Duodenal mucosa (tissue), 2 donors: ENCODE measurements around the gene GNPDA1.
A peak's percentile ranks its signal among the peaks of the same experiment; 100 is the strongest.
"Not testable (repeated sequence)": the region's sequence is repeated elsewhere in the genome, so short reads cannot be mapped to it uniquely, and the experiment has no call there.

Source experiments
- H3K27ac ChIP-seq: one replicate; pipeline ENCODE4 v1.7.0; 2013; ENCODE audit warnings: low read depth, low read length
- H3K27me3 ChIP-seq, 2 donors: one replicate each; pipeline ENCODE4 v1.7.0; 2013; ENCODE audit warnings: low read length in 2 of 2, control low read depth in 1 of 2; ENCODE audit not compliant: insufficient read depth in 2 of 2, control insufficient read depth in 1 of 2
- H3K36me3 ChIP-seq, 2 donors: one replicate each; pipeline ENCODE4 v1.7.0; 2013; ENCODE audit warnings: low read length in 2 of 2, control low read depth in 1 of 2; ENCODE audit not compliant: insufficient read depth in 2 of 2, control insufficient read depth in 1 of 2
- H3K4me1 ChIP-seq, 2 donors: one replicate each; pipeline ENCODE4 v1.7.0; 2013; ENCODE audit warnings: low read length in 2 of 2, control low read depth in 1 of 2; ENCODE audit not compliant: insufficient read depth in 2 of 2, control insufficient read depth in 1 of 2
- H3K4me3 ChIP-seq, 2 donors: one replicate each; pipeline ENCODE4 v1.7.0; 2013; ENCODE audit warnings: low read length in 2 of 2, low read depth in 1 of 2
- H3K9ac ChIP-seq, 2 donors: one replicate each; pipeline ENCODE4 v1.7.0; 2013; ENCODE audit warnings: low read length in 2 of 2, low read depth in 1 of 2
- H3K9me3 ChIP-seq, 2 donors: one replicate each; pipeline ENCODE4 v1.7.0; 2013; ENCODE audit warnings: low read length in 2 of 2, control low read depth in 1 of 2; ENCODE audit not compliant: control insufficient read depth in 1 of 2

The GNPDA1 gene

GRCh38 chr5:142040285-142040684, 27.5 kb upstream of the GNPDA1 start:
- no peaks in the 10 kb centered on the region for H3K9me3 ChIP-seq
- H3K4me3 ChIP-seq: no peak overlapping the region
- no peak overlapping the region for H3K9ac ChIP-seq
- H3K4me1 ChIP-seq: no peaks in the 10 kb centered on the region
- H3K36me3 ChIP-seq: no peaks in the 10 kb centered on the region
- H3K27me3 ChIP-seq: no peaks in the 10 kb centered on the region
- no peak overlapping the region for H3K27ac ChIP-seq

- no peak overlapping the region for H3K27ac ChIP-seq
- no peak overlapping the region for H3K9ac ChIP-seq
- H3K27me3 ChIP-seq: no peaks in the 10 kb centered on the region
- no peaks in the 10 kb centered on the region for H3K4me1 ChIP-seq
- H3K36me3 ChIP-seq: no peaks in the 10 kb centered on the region
- no peaks in the 10 kb centered on the region for H3K9me3 ChIP-seq
- no peak overlapping the region for H3K4me3 ChIP-seq
Measured at GRCh38 chr5:142038735-142039134, 25.9 kb upstream of the GNPDA1 start.

- H3K4me3 ChIP-seq, H3K9ac ChIP-seq, H3K9me3 ChIP-seq, H3K4me1 ChIP-seq, H3K36me3 ChIP-seq, H3K27ac ChIP-seq, H3K27me3 ChIP-seq: not testable (repeated sequence)
Measured at GRCh38 chr5:142037599-142037998, 24.8 kb upstream of the GNPDA1 start.

- Histone ChIP-seq H3K27ac (no peak overlapping the region), H3K36me3 (no peaks in the 10 kb centered on the region), H3K27me3 (no peaks in the 10 kb centered on the region), H3K4me1 (no peaks in the 10 kb centered on the region), H3K9ac (no peak overlapping the region), H3K9me3 (no peaks in the 10 kb centered on the region), H3K4me3 (no peak overlapping the region)
Measured at GRCh38 chr5:142036918-142037317, 24.1 kb upstream of the GNPDA1 start.

- Histone ChIP-seq H3K9ac (no peak overlapping the region), H3K27me3 (no peaks in the 10 kb centered on the region), H3K4me1 (no peaks in the 10 kb centered on the region), H3K36me3 (no peaks in the 10 kb centered on the region), H3K4me3 (no peak overlapping the region), H3K9me3 (no peaks in the 10 kb centered on the region), H3K27ac (no peak overlapping the region)
Measured at GRCh38 chr5:142034994-142035393, 22.2 kb upstream of the GNPDA1 start.

GRCh38 chr5:142033632-142034567, 21.1 kb upstream of the GNPDA1 start:
- not testable (repeated sequence) for H3K4me3 ChIP-seq, H3K27ac ChIP-seq, H3K9me3 ChIP-seq, H3K9ac ChIP-seq, H3K36me3 ChIP-seq, H3K4me1 ChIP-seq, H3K27me3 ChIP-seq

- H3K27me3 ChIP-seq: no peaks in the 10 kb centered on the region
- H3K4me3 ChIP-seq: no peak overlapping the region
- H3K36me3 ChIP-seq: no peaks in the 10 kb centered on the region
- no peak overlapping the region for H3K27ac ChIP-seq
- no peaks in the 10 kb centered on the region for H3K9me3 ChIP-seq
- no peaks in the 10 kb centered on the region for H3K4me1 ChIP-seq
- H3K9ac ChIP-seq: no peak overlapping the region
Measured at GRCh38 chr5:142032747-142033631, 20.2 kb upstream of the GNPDA1 start.

GRCh38 chr5:142032150-142032549, 19.3 kb upstream of the GNPDA1 start:
- H3K27me3 ChIP-seq: no peaks in the 10 kb centered on the region
- no peaks in the 10 kb centered on the region for H3K9me3 ChIP-seq
- no peak overlapping the region for H3K27ac ChIP-seq
- H3K4me3 ChIP-seq: no peak overlapping the region
- no peaks in the 10 kb centered on the region for H3K4me1 ChIP-seq
- no peak overlapping the region for H3K9ac ChIP-seq
- no peaks in the 10 kb centered on the region for H3K36me3 ChIP-seq

- peak overlapping the region in 1 of 2 donors; percentile 57 for H3K9ac ChIP-seq
Measured at GRCh38 chr5:142025637-142026036, 12.8 kb upstream of the GNPDA1 start.

GRCh38 chr5:142024771-142025304, 12.0 kb upstream of the GNPDA1 start:
- peaks cover 5 to 6% of the 10 kb centered on the region in 2 donors for H3K4me1 ChIP-seq
- peak overlapping the region; percentile 57 to 79 for H3K9ac ChIP-seq
- no peaks in the 10 kb centered on the region for H3K27me3 ChIP-seq
- no peaks in the 10 kb centered on the region for H3K36me3 ChIP-seq
- H3K4me3 ChIP-seq: peak overlapping the region; percentile 83 to 84
- peak overlapping the region; percentile 67 for H3K27ac ChIP-seq
- peaks cover 0 to 4% of the 10 kb centered on the region in 2 donors for H3K9me3 ChIP-seq

More at GRCh38 chr5:142025637-142026036, 12.8 kb upstream of the GNPDA1 start:
- Histone ChIP-seq H3K27ac (no peak overlapping the region), H3K36me3 (no peaks in the 10 kb centered on the region), H3K4me1 (peaks cover 5 to 6% of the 10 kb centered on the region in 2 donors), H3K4me3 (peak overlapping the region; percentile 83 to 84), H3K9me3 (no peaks in the 10 kb centered on the region), H3K27me3 (no peaks in the 10 kb centered on the region)
